GM12891 (cell line): ENCODE data around the gene BAG3.

Experiments
- DNase-seq: peaks from one replicate; pipeline ENCODE4 v3.0.0; 2011; ENCODE audit warnings: low spot score; ENCODE audit not compliant: insufficient read length
- FAIRE-seq: peaks from 2 replicates; lab custom pipeline; 2011; peaks lifted over from hg19 to GRCh38; lab: Jason Lieb, UNC
- PAX5 ChIP-seq: IDR thresholded peaks from 2 replicates; pipeline ENCODE4 v1.6.1; 2011; ENCODE audit warnings: low read length, moderate library complexity, mild to moderate bottlenecking; ENCODE audit not compliant: insufficient read depth, severe bottlenecking
- POLR2A ChIP-seq: IDR thresholded peaks from 2 replicates; pipeline ENCODE4 v1.6.1; 2011; ENCODE audit warnings: low read depth, low read length, control low read depth
- POLR2AphosphoS5 ChIP-seq: IDR thresholded peaks from 2 replicates; pipeline ENCODE4 v1.6.1; 2011; ENCODE audit warnings: low read depth, low read length, control low read depth
- POU2F2 ChIP-seq: IDR thresholded peaks from 2 replicates; pipeline ENCODE4 v1.6.1; 2011; ENCODE audit warnings: low read depth, mild to moderate bottlenecking, control low read depth, low read length, moderate library complexity
- SPI1 ChIP-seq: IDR thresholded peaks from 2 replicates; pipeline ENCODE4 v1.6.1; 2011; ENCODE audit warnings: low read depth, low read length, control low read depth
- TAF1 ChIP-seq: IDR thresholded peaks from 2 replicates; pipeline ENCODE4 v1.6.1; 2011; ENCODE audit warnings: low read depth, low read length, control low read depth

BAG3 gene

GRCh38 chr10:119672291-119672690 lies 21.1 kb downstream of the BAG3 start:
- TF ChIP-seq POLR2AphosphoS5: no peak
- FAIRE-seq: no peak
- no peak for DNase-seq

- TF ChIP-seq SPI1 (no peak), POLR2AphosphoS5 (no peak), TAF1 (no peak), PAX5 (no peak), POLR2A (no peak), POU2F2 (no peak)
- FAIRE-seq (no peak), DNase-seq (no peak)
Measured at GRCh38 chr10:119673271-119673670, 22.1 kb downstream of the BAG3 start.

GRCh38 chr10:119675483-119676170 lies 24.4 kb downstream of the BAG3 start:
- no peak for DNase-seq
- FAIRE-seq: no peak
- no peak for TF ChIP-seq POLR2A
- TF ChIP-seq POU2F2: no peak
- no peak for TF ChIP-seq TAF1
- no peak for TF ChIP-seq POLR2AphosphoS5
- TF ChIP-seq PAX5: no peak
- no peak for TF ChIP-seq SPI1

- DNase-seq: no peak
- TF ChIP-seq POLR2A: no peak
- TF ChIP-seq PAX5: no peak
- no peak for TF ChIP-seq SPI1
- no peak for TF ChIP-seq POLR2AphosphoS5
- no peak for TF ChIP-seq POU2F2
- TF ChIP-seq TAF1: no peak
Measured at GRCh38 chr10:119677126-119677525, 25.9 kb downstream of the BAG3 start.

GRCh38 chr10:119677904-119678755 lies 26.9 kb downstream of the BAG3 start:
- TF ChIP-seq POU2F2: no peak
- TF ChIP-seq POLR2A: no peak
- no peak for TF ChIP-seq POLR2AphosphoS5
- no peak for TF ChIP-seq SPI1
- no peak for TF ChIP-seq TAF1
- TF ChIP-seq PAX5: no peak
- no peak for FAIRE-seq
- no peak for DNase-seq

More at GRCh38 chr10:119677126-119677525, 25.9 kb downstream of the BAG3 start:
- FAIRE-seq: no peak

GRCh38 chr10:119679480-119679829 lies 28.3 kb downstream of the BAG3 start:
- DNase-seq (no peak), FAIRE-seq (no peak)
- TF ChIP-seq POLR2AphosphoS5: no peak

- DNase-seq: no peak
- TF ChIP-seq POLR2AphosphoS5 (no peak), SPI1 (no peak), POLR2A (no peak), PAX5 (no peak), POU2F2 (no peak), TAF1 (no peak)
- no peak for FAIRE-seq
Measured at GRCh38 chr10:119680050-119680449, 28.9 kb downstream of the BAG3 start.

- TF ChIP-seq SPI1 (no peak), POLR2A (no peak), PAX5 (no peak), POLR2AphosphoS5 (no peak), POU2F2 (no peak), TAF1 (no peak)
- FAIRE-seq: no peak
- DNase-seq: no peak
Measured at GRCh38 chr10:119680650-119681081, 29.5 kb downstream of the BAG3 start.

- FAIRE-seq: peak; percentile 69
- DNase-seq: peak; percentile 64
Measured at GRCh38 chr10:119686465-119687191, 35.4 kb downstream of the BAG3 start.

More at GRCh38 chr10:119686465-119687191, 35.4 kb downstream of the BAG3 start:
- TF ChIP-seq PAX5: no peak
- TF ChIP-seq POU2F2: no peak
- TF ChIP-seq SPI1: peak; percentile 54
